Lower leg skin (tissue), 4 donors: ENCODE measurements around the gene CGB7. TPM values are rescaled to one million over a fixed set of nuclear protein-coding genes. Genes with fewer than 3 reads are reported as not detected.
"Not testable (repeated sequence)": the region's sequence is repeated elsewhere in the genome, so short reads cannot be mapped to it uniquely, and the experiment has no call there.

Source experiments
- DNase-seq, 2 donors: peaks; one replicate each; pipeline ENCODE4 v3.0.0-alpha.2; 2019; ENCODE audit warnings: low spot score in 2 of 2
- H3K4me3 ChIP-seq: fragments of 200-600 bp; sonication (generic); 2 replicates; pipeline ENCODE4 v1.5.1; 2017; ENCODE audit warnings: mild to moderate bottlenecking, low read depth; ENCODE audit not compliant: poor library complexity, severe bottlenecking
- POLR2A ChIP-seq, 2 donors: fragments of 450-650 bp; IDR thresholded peaks; one replicate each; pipeline ENCODE4 v1.6.1; 2016 to 2017; ENCODE audit warnings: antibody characterized with exemption in 2 of 2, mild to moderate bottlenecking in 1 of 2, moderate library complexity in 1 of 2
- WGBS, 2 donors: methylation state at CpG; one replicate each; pipeline ENCODE4 v1.1.5; 2018; 5-methylcytosine and 5-hydroxymethylcytosine counted together
- intact Hi-C: fragments of 100-400 bp; cut with DNase I; formaldehyde crosslinking; loops from one replicate; pipeline ENCODE4 v1.15.0; 2023; ENCODE audit warnings: low total_unique reads
- total RNA-seq, 4 donors: library from RNA; depleted of rRNA; stranded (reverse); fragments of >200 nt; gene quantifications; one replicate each; pipeline ENCODE4 v1.1.0, GENCODE V29; 2016
- TF ChIP-seq, protein P1 (sequence below), 3 donors: fragments of 450-650 bp; IDR thresholded peaks; one replicate each; pipeline ENCODE4 v1.5.1; 2016; ENCODE audit warnings: antibody characterized with exemption in 3 of 3, mild to moderate bottlenecking in 3 of 3, moderate library complexity in 2 of 3

Gene CGB7
- total RNA-seq, 4 donors from 2014 or later: 1.0 to 8.8 (median 2.2) TPM

DNA sequence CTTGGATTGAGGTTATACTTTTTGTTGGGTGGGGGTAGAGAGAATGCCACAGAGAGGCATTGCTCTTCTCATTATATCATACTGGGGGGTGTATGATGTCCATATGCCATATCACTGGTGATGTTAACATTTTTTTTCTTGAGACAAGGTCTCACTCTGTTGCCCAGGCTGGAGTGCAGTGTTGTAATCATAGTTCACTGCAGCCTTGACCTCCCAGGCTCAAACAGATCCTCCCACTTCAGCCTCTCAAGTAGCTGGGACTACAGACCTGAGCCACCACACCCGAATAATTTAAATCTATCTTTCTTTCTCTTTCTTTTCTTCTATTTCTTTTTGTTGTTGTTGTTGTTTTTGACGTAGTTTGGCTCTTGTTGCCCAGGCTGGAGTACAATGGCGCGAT, 22.8 kb upstream of the CGB7 start:
- DNase-seq: no peak
- intact Hi-C loops: no loop called here
- 85 to 92% methylated on average over 4 of the region's 4 CpGs for WGBS, 2 donors
- TF ChIP-seq POLR2A (IDR thresholded peaks at IDR 0.05): no peak
- TF ChIP-seq, protein P1, sequence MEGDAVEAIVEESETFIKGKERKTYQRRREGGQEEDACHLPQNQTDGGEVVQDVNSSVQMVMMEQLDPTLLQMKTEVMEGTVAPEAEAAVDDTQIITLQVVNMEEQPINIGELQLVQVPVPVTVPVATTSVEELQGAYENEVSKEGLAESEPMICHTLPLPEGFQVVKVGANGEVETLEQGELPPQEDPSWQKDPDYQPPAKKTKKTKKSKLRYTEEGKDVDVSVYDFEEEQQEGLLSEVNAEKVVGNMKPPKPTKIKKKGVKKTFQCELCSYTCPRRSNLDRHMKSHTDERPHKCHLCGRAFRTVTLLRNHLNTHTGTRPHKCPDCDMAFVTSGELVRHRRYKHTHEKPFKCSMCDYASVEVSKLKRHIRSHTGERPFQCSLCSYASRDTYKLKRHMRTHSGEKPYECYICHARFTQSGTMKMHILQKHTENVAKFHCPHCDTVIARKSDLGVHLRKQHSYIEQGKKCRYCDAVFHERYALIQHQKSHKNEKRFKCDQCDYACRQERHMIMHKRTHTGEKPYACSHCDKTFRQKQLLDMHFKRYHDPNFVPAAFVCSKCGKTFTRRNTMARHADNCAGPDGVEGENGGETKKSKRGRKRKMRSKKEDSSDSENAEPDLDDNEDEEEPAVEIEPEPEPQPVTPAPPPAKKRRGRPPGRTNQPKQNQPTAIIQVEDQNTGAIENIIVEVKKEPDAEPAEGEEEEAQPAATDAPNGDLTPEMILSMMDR (IDR thresholded peaks at IDR 0.05): no peak
- H3K4me3 ChIP-seq: no peak overlapping the region

DNA sequence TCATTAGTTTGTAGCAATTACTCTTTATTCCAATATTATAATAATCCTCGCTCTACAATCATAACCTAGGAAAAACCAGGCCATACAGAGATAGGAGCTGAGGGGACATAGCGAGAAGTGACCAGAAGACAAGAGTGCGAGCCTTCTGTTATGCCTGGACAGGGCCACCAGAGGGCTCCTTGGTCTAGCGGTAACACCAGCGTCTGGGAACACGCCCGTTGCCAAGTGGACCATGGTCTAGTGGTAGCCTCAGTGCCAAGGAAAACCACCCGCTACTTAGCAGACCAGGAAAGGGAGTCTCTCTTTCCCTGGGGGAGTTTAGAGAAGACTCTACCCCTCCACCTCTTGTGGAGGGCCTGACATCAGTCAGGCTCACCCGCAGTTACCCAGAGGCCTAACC, 17.3 kb upstream of the CGB7 start:
- 27 to 29% methylated on average over 9 of the region's 9 CpGs for WGBS, 2 donors
- H3K4me3 ChIP-seq, intact Hi-C loops: not testable (repeated sequence)
- DNase-seq: peak; percentile 46 to 91
- TF ChIP-seq, protein P1 (IDR thresholded peaks at IDR 0.05): peak in 1 of 3 donors; percentile 50

DNA sequence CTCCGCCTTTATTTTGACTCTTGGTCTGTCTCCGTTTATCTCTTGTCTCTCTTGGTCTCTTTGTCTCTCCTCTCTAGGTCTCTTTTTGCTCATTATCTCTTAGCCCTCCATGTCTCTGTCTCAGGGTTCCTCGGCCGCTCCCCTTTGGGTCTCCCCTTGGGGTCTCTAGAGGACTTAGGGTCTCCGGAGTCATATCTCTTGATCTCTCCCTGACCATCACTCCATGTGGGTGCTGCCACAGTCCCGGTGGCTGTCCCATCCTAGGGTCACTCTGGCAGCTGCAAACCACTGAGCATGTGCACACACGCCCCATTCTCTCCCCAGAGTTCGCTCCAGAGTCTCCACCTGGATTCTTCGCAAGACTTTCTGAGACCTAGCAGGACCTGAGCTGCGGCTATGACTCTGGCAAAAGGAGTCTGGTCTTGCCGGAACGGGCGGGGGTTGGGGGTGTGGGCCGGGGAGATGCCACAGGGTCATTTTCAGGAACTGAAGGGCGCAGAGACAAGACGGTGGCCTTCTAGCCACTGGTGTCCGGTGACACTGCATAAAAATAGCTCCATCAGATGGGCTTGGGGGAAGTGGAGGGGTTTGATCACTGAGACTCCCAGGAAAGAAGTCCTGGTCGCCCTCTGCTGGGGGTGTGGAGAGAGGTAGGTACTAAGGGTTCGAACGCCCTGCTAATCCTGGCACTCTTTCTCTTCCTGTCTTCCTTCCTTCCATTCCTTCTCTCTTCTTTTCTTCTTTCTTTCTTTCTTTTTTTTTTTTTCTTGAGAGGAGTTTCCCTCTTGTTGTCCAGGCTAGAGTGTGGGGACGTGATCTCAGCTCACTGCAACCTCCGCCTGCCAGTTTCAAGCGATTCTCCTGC, 16.2 kb upstream of the CGB7 start:
- intact Hi-C loops: no loop called here
- peak in 1 of 2 donors; percentile 81 for DNase-seq
- no peak overlapping the region for H3K4me3 ChIP-seq
- TF ChIP-seq, protein P1 (IDR thresholded peaks at IDR 0.05): no peak
- no peak for TF ChIP-seq POLR2A (IDR thresholded peaks at IDR 0.05)
- 47 to 50% methylated on average over 23 of the region's 23 CpGs for WGBS, 2 donors

DNA sequence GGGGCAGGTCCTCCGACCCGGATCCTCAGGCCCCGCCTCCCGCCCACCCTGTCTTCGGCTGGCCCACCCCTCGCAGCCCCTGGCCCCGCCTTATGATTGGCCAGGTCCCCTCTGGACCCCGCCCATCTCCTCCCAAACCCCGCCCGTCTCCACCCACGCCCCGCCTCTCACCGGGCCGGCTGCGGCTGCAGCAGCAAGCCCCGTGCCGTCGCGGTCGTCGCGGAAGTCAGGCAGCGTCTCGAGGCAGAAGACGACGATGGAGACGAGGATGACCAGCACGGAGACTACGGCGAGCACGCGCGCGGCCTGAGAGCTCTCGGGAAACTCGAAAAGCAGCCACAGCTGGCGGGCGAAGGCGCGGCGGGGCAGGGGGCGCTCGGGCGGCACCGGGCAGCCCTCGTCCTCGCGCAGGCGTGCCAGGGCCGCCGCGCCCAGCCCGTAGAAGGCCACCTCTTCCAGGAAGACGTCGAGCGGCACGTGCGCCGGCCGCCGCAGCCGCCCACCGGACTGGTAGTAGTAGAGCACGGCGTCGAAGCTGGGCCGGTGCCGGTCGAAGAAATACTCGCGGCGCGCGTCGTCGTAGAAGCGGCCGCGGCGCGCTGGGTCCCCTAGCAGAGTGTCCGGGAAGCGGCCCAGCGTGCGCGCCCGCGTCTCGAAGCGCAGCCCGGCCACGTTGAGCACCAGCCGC, 14.5 kb upstream of the CGB7 start:
- DNase-seq: peak in 1 of 2 donors; percentile 84
- TF ChIP-seq, protein P1 (IDR thresholded peaks at IDR 0.05): no peak
- TF ChIP-seq POLR2A (IDR thresholded peaks at IDR 0.05): no peak
- intact Hi-C loops: no loop called here
- no peak overlapping the region for H3K4me3 ChIP-seq
- WGBS, 2 donors: 5% methylated on average over 31 to 32 of the region's 93 CpGs

DNA sequence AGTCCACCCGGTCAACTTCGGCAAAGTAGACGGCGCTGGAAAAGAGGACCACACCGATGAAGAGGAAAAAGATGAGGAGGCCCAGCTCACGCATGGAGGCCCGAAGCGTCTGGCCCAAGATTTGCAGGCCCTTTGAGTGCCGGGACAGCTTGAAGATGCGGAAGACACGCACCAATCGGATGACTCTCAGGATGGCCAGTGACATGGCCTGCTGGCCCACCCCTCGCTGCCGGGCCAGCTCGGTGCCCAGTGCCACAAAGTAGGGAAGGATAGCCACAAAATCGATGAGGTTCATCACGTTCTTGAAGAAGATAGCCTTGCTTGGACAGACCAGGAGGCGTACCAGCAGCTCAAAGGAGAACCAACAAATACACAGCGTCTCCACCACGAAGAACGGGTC, 12.9 kb upstream of the CGB7 start:
- WGBS, 2 donors: 96 to 97% methylated on average over 21 of the region's 21 CpGs
- no peak overlapping the region for H3K4me3 ChIP-seq
- no peak for TF ChIP-seq POLR2A (IDR thresholded peaks at IDR 0.05)
- TF ChIP-seq, protein P1 (IDR thresholded peaks at IDR 0.05): no peak
- intact Hi-C loops: no loop called here
- DNase-seq: no peak
